Tibial nerve (tissue), 3 donors: ENCODE results near the gene RASA3.

ENCODE experiments used
- CTCF ChIP-seq, 5 experiments: fragments of 200-600 bp in 3 of 5; fragments of 450-650 bp in 2 of 5; sonication (generic) in 3 of 5; IDR thresholded peaks; one replicate each; pipeline ENCODE4 v1.5.1; 2016 to 2019; ENCODE audit warnings: antibody characterized with exemption in 5 of 5, mild to moderate bottlenecking in 3 of 5, moderate library complexity in 2 of 5
- POLR2A ChIP-seq, 2 donors: fragments of 450-650 bp; IDR thresholded peaks; one replicate each; pipeline ENCODE4 v1.6.1; 2017; ENCODE audit warnings: antibody characterized with exemption in 2 of 2, mild to moderate bottlenecking in 2 of 2, moderate library complexity in 2 of 2

GRCh38 chr13:114009590-114010400, 122.6 kb downstream of the RASA3 start:
- TF ChIP-seq CTCF (IDR thresholded peaks at IDR 0.05) (no peak), POLR2A (IDR thresholded peaks at IDR 0.05) (no peak)
